Testis (tissue), 3 donors: ENCODE measurements around the gene ZNF865. TPM values are rescaled to one million over a fixed set of nuclear protein-coding genes. Genes with fewer than 3 reads are reported as not detected.

Source experiments
- DNase-seq: peaks from one replicate; pipeline ENCODE4 v3.0.0-alpha.2; 2019
- H3K27ac ChIP-seq, 2 donors: fragments of 200-600 bp; sonication (generic); one replicate each; pipeline ENCODE4 v1.5.1; 2019
- H3K27me3 ChIP-seq: fragments of 200-600 bp; sonication (generic); one replicate; pipeline ENCODE4 v1.5.1; 2019
- H3K36me3 ChIP-seq: fragments of 200-600 bp; sonication (generic); one replicate; pipeline ENCODE4 v1.5.1; 2017; ENCODE audit warnings: low read depth; ENCODE audit errors: missing control alignments
- H3K4me1 ChIP-seq: fragments of 200-600 bp; sonication (generic); one replicate; pipeline ENCODE4 v1.5.1; 2019
- H3K4me3 ChIP-seq, 2 donors: fragments of 200-600 bp; sonication (generic); one replicate each; pipeline ENCODE4 v1.5.1; 2017 to 2019
- H3K9me3 ChIP-seq: fragments of 200-600 bp; sonication (generic); one replicate; pipeline ENCODE4 v1.5.1; 2017
- POLR2A ChIP-seq: fragments of 450-650 bp; IDR thresholded peaks from one replicate; pipeline ENCODE4 v1.6.1; 2017; ENCODE audit warnings: antibody characterized with exemption, mild to moderate bottlenecking, moderate library complexity
- WGBS, 2 donors: methylation state at CpG; one replicate each; pipeline ENCODE4 v1.1.5; 2018; 5-methylcytosine and 5-hydroxymethylcytosine counted together
- intact Hi-C: fragments of 100-400 bp; cut with DNase I; formaldehyde crosslinking; loops from one replicate; pipeline ENCODE4 v1.15.1; 2023; ENCODE audit warnings: low total_unique reads
- polyA plus RNA-seq: library from polyadenylated mRNA; stranded (reverse); fragments of 350-450 nt; fragmentation: Illumina TruSeq; extraction: RNeasy Lipid Tissue Mini Kit (QIAGEN cat#74804); gene quantifications from one replicate; pipeline ENCODE4 v1.2.3, GENCODE V29; 2014; ENCODE audit warnings: low read depth, low replicate concordance; ENCODE audit not compliant: insufficient read depth
- total RNA-seq, 2 donors: library from RNA; depleted of rRNA; stranded (reverse); fragments of >200 nt; gene quantifications; one replicate each; pipeline ENCODE4 v1.2.3, GENCODE V29; 2016
- TF ChIP-seq, protein P1 (sequence below), 3 experiments: fragments of 450-650 bp in 2 of 3; fragments of 200-600 bp in 1 of 3; sonication (generic) in 1 of 3; IDR thresholded peaks; one replicate each; pipeline ENCODE4 v1.5.1; 2016 to 2019; ENCODE audit warnings: antibody characterized with exemption in 3 of 3, mild to moderate bottlenecking in 2 of 3, moderate library complexity in 1 of 3

Gene ZNF865
- total and polyA plus RNA-seq, 3 donors from 2014 or later = 4.7 to 14.5 (median 12.2) TPM

DNA sequence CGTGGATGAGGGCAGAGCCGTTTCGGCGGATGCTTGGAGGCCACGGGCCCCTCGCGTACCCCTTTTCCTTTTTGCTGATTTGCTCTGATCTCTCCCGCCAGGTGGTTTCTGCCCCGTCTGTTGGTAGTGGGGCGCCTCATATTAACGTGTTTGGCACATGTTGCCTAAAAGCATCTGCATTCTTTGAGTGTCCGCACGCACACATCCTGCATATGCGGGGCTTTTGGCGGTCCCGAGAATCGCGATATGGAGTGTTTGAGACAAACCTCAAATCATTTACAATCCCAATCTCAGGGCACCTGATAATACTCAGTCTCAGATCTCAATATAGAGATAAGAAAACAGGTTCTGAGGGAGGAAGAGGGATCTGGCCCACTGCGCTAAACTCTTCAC, 50.2 kb downstream of the ZNF865 start:
- no peaks in the 10 kb centered on the region for H3K27me3 ChIP-seq
- H3K36me3 ChIP-seq = no peaks in the 10 kb centered on the region
- intact Hi-C loops = no loop called here
- DNase-seq = no peak
- H3K27ac ChIP-seq = peak overlapping the region; percentile 96 to 100
- TF ChIP-seq, protein P1, sequence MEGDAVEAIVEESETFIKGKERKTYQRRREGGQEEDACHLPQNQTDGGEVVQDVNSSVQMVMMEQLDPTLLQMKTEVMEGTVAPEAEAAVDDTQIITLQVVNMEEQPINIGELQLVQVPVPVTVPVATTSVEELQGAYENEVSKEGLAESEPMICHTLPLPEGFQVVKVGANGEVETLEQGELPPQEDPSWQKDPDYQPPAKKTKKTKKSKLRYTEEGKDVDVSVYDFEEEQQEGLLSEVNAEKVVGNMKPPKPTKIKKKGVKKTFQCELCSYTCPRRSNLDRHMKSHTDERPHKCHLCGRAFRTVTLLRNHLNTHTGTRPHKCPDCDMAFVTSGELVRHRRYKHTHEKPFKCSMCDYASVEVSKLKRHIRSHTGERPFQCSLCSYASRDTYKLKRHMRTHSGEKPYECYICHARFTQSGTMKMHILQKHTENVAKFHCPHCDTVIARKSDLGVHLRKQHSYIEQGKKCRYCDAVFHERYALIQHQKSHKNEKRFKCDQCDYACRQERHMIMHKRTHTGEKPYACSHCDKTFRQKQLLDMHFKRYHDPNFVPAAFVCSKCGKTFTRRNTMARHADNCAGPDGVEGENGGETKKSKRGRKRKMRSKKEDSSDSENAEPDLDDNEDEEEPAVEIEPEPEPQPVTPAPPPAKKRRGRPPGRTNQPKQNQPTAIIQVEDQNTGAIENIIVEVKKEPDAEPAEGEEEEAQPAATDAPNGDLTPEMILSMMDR (IDR thresholded peaks at IDR 0.05) = no peak
- no peak for TF ChIP-seq POLR2A
- peaks cover 49% of the 10 kb centered on the region for H3K4me1 ChIP-seq
- H3K9me3 ChIP-seq = no peaks in the 10 kb centered on the region
- 0 to 1% methylated on average over 19 of the region's 19 CpGs for WGBS, 2 donors
- peak overlapping the region; percentile 82 to 97 for H3K4me3 ChIP-seq

DNA sequence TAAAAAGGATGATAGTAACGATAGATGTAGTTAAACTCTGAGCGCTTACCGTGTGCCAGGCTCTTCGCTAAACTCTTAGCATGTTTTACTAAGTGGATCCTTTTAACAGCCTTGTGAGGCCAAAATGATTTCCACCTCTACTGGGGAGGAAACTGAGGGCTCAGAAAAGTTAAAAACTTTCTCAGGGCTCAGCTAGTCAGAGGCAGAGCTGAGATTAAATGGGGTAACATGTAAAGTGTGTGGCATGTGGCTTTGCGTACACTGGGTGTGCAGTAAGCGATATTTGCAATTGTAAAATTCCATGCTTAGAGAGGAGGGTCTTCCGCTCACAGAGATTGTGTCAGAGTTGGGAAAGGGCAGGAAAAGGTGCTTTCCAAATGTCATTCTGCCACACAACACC, 51.1 kb downstream of the ZNF865 start:
- H3K36me3 ChIP-seq = no peaks in the 10 kb centered on the region
- TF ChIP-seq, protein P1 (IDR thresholded peaks at IDR 0.05) = no peak
- no peak for TF ChIP-seq POLR2A
- no peak for DNase-seq
- H3K4me1 ChIP-seq = peaks cover 55% of the 10 kb centered on the region
- no peaks in the 10 kb centered on the region for H3K9me3 ChIP-seq
- H3K4me3 ChIP-seq = peak overlapping the region in 1 of 2 donors; percentile 82
- no peak overlapping the region for H3K27ac ChIP-seq
- 31 to 39% methylated on average over 7 of the region's 7 CpGs for WGBS, 2 donors
- H3K27me3 ChIP-seq = no peaks in the 10 kb centered on the region
- intact Hi-C loops = no loop called here

DNA sequence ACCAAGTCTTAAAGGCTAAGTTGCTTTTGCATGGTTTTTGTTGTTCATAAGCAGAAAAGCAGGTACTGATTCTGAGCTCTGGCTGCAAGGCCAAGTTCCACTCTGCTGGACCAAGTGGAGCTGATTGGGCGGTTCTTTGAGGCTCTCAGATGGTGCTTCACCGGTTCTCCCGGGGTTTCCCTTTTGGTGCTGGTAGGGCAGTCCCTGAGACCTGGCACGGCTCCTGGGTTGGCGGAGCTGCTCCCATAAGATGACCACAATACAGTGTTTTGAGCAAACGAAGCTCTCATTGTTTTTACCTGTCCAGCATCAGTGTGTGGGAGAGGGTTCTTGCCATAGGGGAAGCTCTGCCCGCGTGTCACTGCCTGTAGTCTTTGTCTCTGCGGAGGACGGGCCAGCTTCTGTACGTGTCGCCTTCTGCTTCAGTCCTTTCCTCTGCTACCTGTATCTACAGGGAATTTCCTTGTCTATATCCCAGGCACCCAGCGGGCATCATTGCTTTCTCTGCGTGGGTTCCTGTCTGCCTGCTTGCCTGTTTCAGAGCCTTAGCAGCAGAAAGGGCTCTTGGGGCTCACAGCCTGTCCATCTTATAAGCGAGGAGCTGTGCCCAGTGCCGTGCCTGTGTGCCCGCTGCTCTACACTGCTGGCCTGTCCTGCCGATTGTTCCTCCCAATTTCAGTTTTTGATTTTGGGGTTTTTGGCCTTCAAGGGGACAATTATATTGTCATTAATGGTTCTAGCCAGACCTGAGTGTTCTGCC, 51.7 kb downstream of the ZNF865 start:
- no peak for DNase-seq
- WGBS, 2 donors = 23 to 26% methylated on average over 13 to 18 of the region's 18 CpGs
- intact Hi-C loops = no loop called here

DNA sequence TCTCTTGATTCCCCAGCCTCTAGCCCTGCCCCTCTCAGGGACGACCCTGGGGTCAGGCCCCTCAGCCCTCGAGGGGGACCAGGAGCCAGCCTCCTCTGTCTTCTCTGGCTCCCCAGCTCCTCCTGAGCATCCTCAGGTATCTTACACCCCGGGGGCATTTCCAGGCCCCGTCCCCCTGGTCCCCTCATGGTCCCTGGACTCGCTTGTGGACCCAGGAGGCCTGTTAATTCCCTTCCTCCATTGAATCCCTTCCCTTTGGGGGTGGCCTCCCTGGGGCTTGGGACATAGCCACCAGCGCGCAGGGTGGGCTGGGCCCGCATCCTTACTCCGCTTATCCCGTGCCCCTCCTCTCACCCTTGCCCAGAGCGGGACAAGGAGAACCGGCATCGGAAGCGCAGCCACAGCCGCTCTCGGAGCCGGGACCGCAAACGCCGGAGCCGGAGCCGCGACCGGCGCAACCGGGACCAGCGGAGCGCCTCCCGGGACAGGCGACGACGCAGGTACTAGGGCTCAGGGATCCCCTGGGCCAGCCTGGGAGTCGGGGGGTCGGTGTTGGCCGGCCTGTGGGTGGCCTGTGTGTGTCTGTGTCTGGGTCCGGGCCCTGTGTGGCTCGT, 53.5 kb downstream of the ZNF865 start:
- Histone ChIP-seq H3K4me1 (peaks cover 65% of the 10 kb centered on the region), H3K36me3 (no peaks in the 10 kb centered on the region), H3K27ac (peak overlapping the region; percentile 66 to 69), H3K27me3 (no peaks in the 10 kb centered on the region), H3K4me3 (no peak overlapping the region), H3K9me3 (no peaks in the 10 kb centered on the region)
- DNase-seq = no peak
- WGBS, 2 donors = 79 to 80% methylated on average over 8 to 37 of the region's 37 CpGs
- intact Hi-C loops = no loop called here
- no peak for TF ChIP-seq POLR2A
- TF ChIP-seq, protein P1 (IDR thresholded peaks at IDR 0.05) = no peak

More for the DNA sequence above, 51.7 kb downstream of the ZNF865 start:
- peak overlapping the region in 1 of 2 donors; percentile 82 for H3K4me3 ChIP-seq
- H3K36me3 ChIP-seq = no peaks in the 10 kb centered on the region
- H3K27me3 ChIP-seq = no peaks in the 10 kb centered on the region
- no peak for TF ChIP-seq POLR2A
- TF ChIP-seq, protein P1 (IDR thresholded peaks at IDR 0.05) = no peak
- H3K27ac ChIP-seq = no peak overlapping the region
- H3K4me1 ChIP-seq = peaks cover 58% of the 10 kb centered on the region
- H3K9me3 ChIP-seq = no peaks in the 10 kb centered on the region
